Endothelial cell of umbilical vein (primary cell): ENCODE measurements around the gene IQGAP3. TPM values are rescaled to one million over a fixed set of nuclear protein-coding genes. Genes with fewer than 3 reads are reported as not detected.

Experiments
- BruUV-seq: library from RNA; stranded (reverse); fragments of 400-500 nt; replicated peaks from 2 replicates; lab custom pipeline; 2021; lab: Mats Ljungman, UMichigan
- CTCF ChIA-PET: fragments of 300-600, 350-600 bp; sonication (Branson Sonifier 250); formaldehyde crosslinking; loops from one replicate; lab custom pipeline; 2021; ENCODE audit warnings: antibody characterized with exemption, inconsistent platforms; lab: Charles Lee
- POLR2A ChIA-PET: fragments of 300-600, 350-600 bp; sonication (Branson Sonifier 250); formaldehyde crosslinking; loops from one replicate; lab custom pipeline; 2021; ENCODE audit warnings: antibody characterized with exemption, inconsistent platforms; lab: Charles Lee
- DNase-seq: peaks from one replicate; pipeline ENCODE4 v3.0.0-alpha.2; 2011; ENCODE audit warnings: low read depth, low spot score
- FAIRE-seq: peaks from 2 replicates; lab custom pipeline; 2011; peaks lifted over from hg19 to GRCh38; lab: Jason Lieb, UNC
- H2AFZ ChIP-seq: 2 replicates; pipeline ENCODE4 v1.6.0; 2012; ENCODE audit warnings: low read depth, low read length, control low read depth, inconsistent platforms
- H3K27ac ChIP-seq: 2 replicates; pipeline ENCODE4 v1.5.1; 2011; ENCODE audit warnings: low read depth, mild to moderate bottlenecking, control low read depth, low read length, moderate library complexity; ENCODE audit not compliant: insufficient read depth
- H3K27me3 ChIP-seq, 2 experiments: 2 replicates each; pipeline versions ENCODE4 v1.6.0 to v1.6.1; 2011; ENCODE audit warnings: low read length in 2 of 2, mixed read lengths in 1 of 2; ENCODE audit not compliant: control insufficient read depth in 2 of 2, insufficient read depth in 2 of 2
- H3K36me3 ChIP-seq, 2 experiments: 2 replicates in 1 of 2; 3 replicates in 1 of 2; pipeline ENCODE4 v1.5.1; 2011; ENCODE audit warnings: low read length in 2 of 2, mild to moderate bottlenecking in 1 of 2, moderate library complexity in 1 of 2; ENCODE audit not compliant: control insufficient read depth in 2 of 2, insufficient read depth in 2 of 2; ENCODE audit errors: extremely low read depth in 1 of 2
- H3K4me1 ChIP-seq: 3 replicates; pipeline ENCODE4 v1.5.1; 2011; ENCODE audit warnings: mild to moderate bottlenecking, low read length; ENCODE audit not compliant: control insufficient read depth, insufficient read depth; ENCODE audit errors: extremely low read depth
- H3K4me2 ChIP-seq: 2 replicates; pipeline ENCODE4 v1.6.1; 2011; ENCODE audit warnings: low read length, control low read depth, mixed read lengths; ENCODE audit not compliant: insufficient read depth
- H3K4me3 ChIP-seq, 3 experiments: fragments of 200-600 bp in 1 of 3; sonication (generic), shearing (Covaris generic) in 1 of 3; replicated peaks in 1 of 3; 2 replicates each; pipeline ENCODE4 v1.5.1; 2011 to 2016; ENCODE audit warnings: control low read depth in 3 of 3, low read length in 3 of 3, mild to moderate bottlenecking in 2 of 3, inconsistent platforms in 1 of 3, low read depth in 1 of 3, moderate library complexity in 1 of 3; ENCODE audit not compliant: insufficient read depth in 1 of 3
- H3K79me2 ChIP-seq: 2 replicates; pipeline ENCODE4 v1.6.0; 2012; ENCODE audit warnings: low read length, inconsistent platforms; ENCODE audit not compliant: control insufficient read depth, insufficient read depth
- H3K9ac ChIP-seq: replicated peaks from 2 replicates; pipeline ENCODE3; 2011; ENCODE audit warnings: low read length, control low read depth; ENCODE audit not compliant: insufficient read depth; ENCODE audit errors: extremely low read depth
- H3K9me1 ChIP-seq: replicated peaks from 3 replicates; pipeline ENCODE4 v1.6.0; 2011; ENCODE audit warnings: mild to moderate bottlenecking, low read length; ENCODE audit not compliant: control insufficient read depth, insufficient read depth; ENCODE audit errors: extremely low read depth
- H3K9me3 ChIP-seq: replicated peaks from 2 replicates; pipeline ENCODE4 v1.5.1; 2012; ENCODE audit warnings: low read length, inconsistent platforms; ENCODE audit not compliant: control insufficient read depth, insufficient read depth
- H4K20me1 ChIP-seq: replicated peaks from 2 replicates; pipeline ENCODE3; 2011; ENCODE audit warnings: mild to moderate bottlenecking, low read length; ENCODE audit not compliant: control insufficient read depth, insufficient read depth; ENCODE audit errors: extremely low read depth
- EZH2 ChIP-seq: IDR thresholded peaks from 2 replicates; pipeline ENCODE4 v1.6.1; 2012; ENCODE audit warnings: borderline replicate concordance, low read depth, mild to moderate bottlenecking, moderate library complexity, low read length, inconsistent platforms; ENCODE audit not compliant: severe bottlenecking
- FOS ChIP-seq: IDR thresholded peaks from 2 replicates; pipeline ENCODE4 v1.6.1; 2011; ENCODE audit warnings: mild to moderate bottlenecking, low read length, moderate library complexity, borderline replicate concordance; ENCODE audit not compliant: insufficient read depth
- GATA2 ChIP-seq: IDR thresholded peaks from 2 replicates; pipeline ENCODE4 v1.7.0; 2011; ENCODE audit warnings: low read depth, mild to moderate bottlenecking, moderate library complexity, mixed read lengths, low read length; ENCODE audit not compliant: insufficient read length, insufficient read depth
- JUN ChIP-seq: IDR thresholded peaks from 2 replicates; pipeline ENCODE4 v1.6.1; 2011; ENCODE audit warnings: borderline replicate concordance, low read depth; ENCODE audit not compliant: insufficient read length, insufficient read depth
- MYC ChIP-seq: IDR thresholded peaks from one replicate; pipeline ENCODE4 v1.6.1; 2011; ENCODE audit warnings: mild to moderate bottlenecking, low read depth, low read length
- POLR2A ChIP-seq: IDR thresholded peaks from 2 replicates; pipeline ENCODE4 v1.6.1; 2012; ENCODE audit warnings: low read depth, mild to moderate bottlenecking, control low read depth, low read length
- POLR2AphosphoS5 ChIP-seq: IDR thresholded peaks from 2 replicates; pipeline ENCODE4 v1.6.1; 2012; ENCODE audit warnings: low read depth, mild to moderate bottlenecking, control low read depth, low read length, moderate library complexity; ENCODE audit not compliant: insufficient read depth
- dilution Hi-C: fragments of 300-500 bp; cut with MboI; formaldehyde crosslinking; loops from one replicate; pipeline ENCODE4 v1.15.0; 2019; ENCODE audit warnings: low sequenced_read_pairs; ENCODE audit not compliant: extremely low pct_ligation_motif_present
- intact Hi-C: fragments of 100-400 bp; cut with micrococcal nuclease; formaldehyde crosslinking; loops from one replicate; pipeline ENCODE4 v1.10.0; 2022
- polyA plus RNA-seq, 4 experiments: library from polyadenylated mRNA; depleted of rRNA in 3 of 4; stranded (reverse) in 3 of 4; unstranded in 1 of 4; fragments of >200 nt; gene quantifications; 2 replicates each; pipeline versions ENCODE4 v1.2.1 to v1.2.3, GENCODE V29; 2011 to 2012; ENCODE audit warnings: missing spikeins in 1 of 4
- total RNA-seq: library from RNA; stranded (reverse); gene quantifications from 2 replicates; pipeline ENCODE4 v1.2.3, GENCODE V29; 2021
- TF ChIP-seq, protein P1 (sequence below), 2 donors: IDR thresholded peaks; 1 replicate in 1 of 2; 2 replicates in 1 of 2; pipeline ENCODE4 v1.5.1; 2011; ENCODE audit warnings: low read length in 2 of 2, mild to moderate bottlenecking in 2 of 2, moderate library complexity in 2 of 2, control low read depth in 1 of 2, inconsistent platforms in 1 of 2, low read depth in 1 of 2; ENCODE audit not compliant: insufficient read depth in 1 of 2; ENCODE audit errors: extremely low read depth in 1 of 2
- TF ChIP-seq, protein P2 (sequence below): IDR thresholded peaks from 2 replicates; pipeline ENCODE4 v1.6.1; 2011; ENCODE audit not compliant: insufficient read depth, insufficient read length

Gene IQGAP3
- total and polyA plus RNA-seq, 2 donors (not counting 3 experiments of a cell fraction or from before 2014, with no cell fraction given), result 28.3 to 60.7 TPM

DNA sequence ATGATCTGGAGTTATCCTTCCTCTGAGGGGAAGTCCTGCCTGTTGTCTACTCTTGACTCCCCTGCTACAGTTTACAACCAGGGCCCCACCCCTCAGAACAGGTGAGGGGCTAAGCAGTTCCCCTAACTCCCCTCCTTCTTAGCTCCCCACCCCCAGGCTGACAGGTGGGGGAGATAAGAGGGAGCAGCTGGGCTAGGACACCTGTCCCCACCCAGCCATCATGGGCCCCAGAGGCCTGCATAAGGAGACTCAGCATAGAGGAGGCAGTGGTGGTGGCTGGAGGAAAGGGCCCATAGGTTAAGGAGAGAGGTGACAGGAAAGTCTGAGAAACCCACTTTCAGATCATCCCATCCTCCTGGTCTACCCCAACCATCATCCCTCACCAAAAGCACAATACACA is 78.6 kb downstream of the IQGAP3 start:
- Histone ChIP-seq H3K36me3 (peaks cover 0 to 7% of the 10 kb centered on the region in 2 experiments), H3K79me2 (peaks cover 99% of the 10 kb centered on the region), H3K27me3 (no peaks in the 10 kb centered on the region), H3K9ac (no peak overlapping the region), H3K4me1 (peaks cover 49% of the 10 kb centered on the region), H4K20me1 (no peaks in the 10 kb centered on the region), H3K4me2 (no peak overlapping the region), H3K27ac (no peak overlapping the region), H3K9me1 (no peaks in the 10 kb centered on the region), H2AFZ (no peak overlapping the region), H3K9me3 (no peaks in the 10 kb centered on the region), H3K4me3 (no peak overlapping the region)
- POLR2A ChIA-PET, result no interaction called here
- dilution Hi-C loops, result no loop called here
- no TSS peak for BruUV-seq
- FAIRE-seq (no peak), DNase-seq (no peak)
- TF ChIP-seq, protein P1, sequence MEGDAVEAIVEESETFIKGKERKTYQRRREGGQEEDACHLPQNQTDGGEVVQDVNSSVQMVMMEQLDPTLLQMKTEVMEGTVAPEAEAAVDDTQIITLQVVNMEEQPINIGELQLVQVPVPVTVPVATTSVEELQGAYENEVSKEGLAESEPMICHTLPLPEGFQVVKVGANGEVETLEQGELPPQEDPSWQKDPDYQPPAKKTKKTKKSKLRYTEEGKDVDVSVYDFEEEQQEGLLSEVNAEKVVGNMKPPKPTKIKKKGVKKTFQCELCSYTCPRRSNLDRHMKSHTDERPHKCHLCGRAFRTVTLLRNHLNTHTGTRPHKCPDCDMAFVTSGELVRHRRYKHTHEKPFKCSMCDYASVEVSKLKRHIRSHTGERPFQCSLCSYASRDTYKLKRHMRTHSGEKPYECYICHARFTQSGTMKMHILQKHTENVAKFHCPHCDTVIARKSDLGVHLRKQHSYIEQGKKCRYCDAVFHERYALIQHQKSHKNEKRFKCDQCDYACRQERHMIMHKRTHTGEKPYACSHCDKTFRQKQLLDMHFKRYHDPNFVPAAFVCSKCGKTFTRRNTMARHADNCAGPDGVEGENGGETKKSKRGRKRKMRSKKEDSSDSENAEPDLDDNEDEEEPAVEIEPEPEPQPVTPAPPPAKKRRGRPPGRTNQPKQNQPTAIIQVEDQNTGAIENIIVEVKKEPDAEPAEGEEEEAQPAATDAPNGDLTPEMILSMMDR (IDR thresholded peaks at IDR 0.05; ENCODE audit: extremely low read depth in 1 of 2, insufficient read depth in 1 of 2, low read depth in 1 of 2, low read length in 2 of 2), result no peak
- TF ChIP-seq POLR2AphosphoS5 (no peak), FOS (no peak), GATA2 (no peak), JUN (no peak), EZH2 (no peak), POLR2A (no peak), MYC (no peak)
- TF ChIP-seq, protein P2, sequence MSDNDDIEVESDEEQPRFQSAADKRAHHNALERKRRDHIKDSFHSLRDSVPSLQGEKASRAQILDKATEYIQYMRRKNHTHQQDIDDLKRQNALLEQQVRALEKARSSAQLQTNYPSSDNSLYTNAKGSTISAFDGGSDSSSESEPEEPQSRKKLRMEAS, result no peak
- CTCF ChIA-PET, result interaction anchor here (9.6 kb wide), 1 partner anchor 13 kb away, joined by 119 read pairs; no protein-coding TSS in a partner anchor
- intact Hi-C loops, result no loop called here
